NCI-H2227 treated with DMSO at 0.1 percent for 48 hours (cell line): Measurements from ENCODE around the gene PIERCE2.
A peak's percentile ranks its signal among the peaks of the same experiment; 100 is the strongest.
"Not testable (repeated sequence)": the region's sequence is repeated elsewhere in the genome, so short reads cannot be mapped to it uniquely, and the experiment has no call there.

Experiments used
- DNase-seq: peaks from one replicate; lab custom pipeline; 2025; lab: John Stamatoyannopoulos, UW

Gene PIERCE2

GRCh38 chr15:55408012-55408928, at the start of gene PIERCE2, which contains the start of gene CCPG1:
Gene PIERCE2, plus strand, starts transcription at chr15:55408495. Its CDS starts 274 bp downstream, at chr15:55408769.
Gene CCPG1, minus strand, starts transcription at chr15:55408359. Its CDS starts 18,935 bp downstream, at chr15:55389424.
- peak; percentile 88 for DNase-seq

- no peak for DNase-seq
Measured at GRCh38 chr15:55360256-55360655, 48.0 kb upstream of the PIERCE2 start.

- no peak for DNase-seq
Measured at GRCh38 chr15:55361048-55361447, 47.2 kb upstream of the PIERCE2 start.

GRCh38 chr15:55362641-55363040, 45.7 kb upstream of the PIERCE2 start:
- DNase-seq, result no peak

- no peak for DNase-seq
Measured at GRCh38 chr15:55366981-55367380, 41.3 kb upstream of the PIERCE2 start.

- DNase-seq, result no peak
Measured at GRCh38 chr15:55372701-55373440, 35.4 kb upstream of the PIERCE2 start.

GRCh38 chr15:55379095-55379494, 29.2 kb upstream of the PIERCE2 start:
- DNase-seq, result no peak

- no peak for DNase-seq
Measured at GRCh38 chr15:55381595-55381994, 26.7 kb upstream of the PIERCE2 start.

- DNase-seq, result no peak
Measured at GRCh38 chr15:55383687-55384086, 24.6 kb upstream of the PIERCE2 start.

- no peak for DNase-seq
Measured at GRCh38 chr15:55387027-55387426, 21.3 kb upstream of the PIERCE2 start.

GRCh38 chr15:55389264-55389607, 19.1 kb upstream of the PIERCE2 start:
- DNase-seq, result no peak

- no peak for DNase-seq
Measured at GRCh38 chr15:55394694-55395093, 13.6 kb upstream of the PIERCE2 start.

- no peak for DNase-seq
Measured at GRCh38 chr15:55398243-55398642, 10.1 kb upstream of the PIERCE2 start.

GRCh38 chr15:55400050-55400449, 8.2 kb upstream of the PIERCE2 start:
- DNase-seq, result not testable (repeated sequence)

GRCh38 chr15:55401786-55402246, 6.5 kb upstream of the PIERCE2 start:
- no peak for DNase-seq

GRCh38 chr15:55402707-55403106, 5.6 kb upstream of the PIERCE2 start:
- no peak for DNase-seq

GRCh38 chr15:55403531-55403930, 4.8 kb upstream of the PIERCE2 start:
- DNase-seq, result no peak

GRCh38 chr15:55407498-55408011, 740 bp upstream of the PIERCE2 start:
- DNase-seq, result peak; percentile 63

- not testable (repeated sequence) for DNase-seq
Measured at GRCh38 chr15:55408976-55409375, 681 bp downstream of the PIERCE2 start.

- not testable (repeated sequence) for DNase-seq
Measured at GRCh38 chr15:55417678-55418077, 9.4 kb downstream of the PIERCE2 start.

GRCh38 chr15:55420171-55420866, 12.0 kb downstream of the PIERCE2 start:
- DNase-seq, result no peak

- no peak for DNase-seq
Measured at GRCh38 chr15:55422089-55422488, 13.8 kb downstream of the PIERCE2 start.
